Gastroesophageal sphincter (tissue), 3 donors: ENCODE data around the gene MCF2L2.

Experiments used
- POLR2A ChIP-seq, 2 donors: fragments of 450-650 bp; IDR thresholded peaks; one replicate each; pipeline ENCODE4 v1.6.1; 2017; ENCODE audit warnings: antibody characterized with exemption in 2 of 2, mild to moderate bottlenecking in 2 of 2, moderate library complexity in 1 of 2
- TF ChIP-seq, protein P1 (sequence below), 4 experiments: fragments of 200-600 bp in 2 of 4; fragments of 450-650 bp in 2 of 4; sonication (generic) in 1 of 4; IDR thresholded peaks; one replicate each; pipeline ENCODE4 v1.5.1; 2017 to 2019; ENCODE audit warnings: antibody characterized with exemption in 4 of 4, mild to moderate bottlenecking in 2 of 4, moderate library complexity in 2 of 4

DNA sequence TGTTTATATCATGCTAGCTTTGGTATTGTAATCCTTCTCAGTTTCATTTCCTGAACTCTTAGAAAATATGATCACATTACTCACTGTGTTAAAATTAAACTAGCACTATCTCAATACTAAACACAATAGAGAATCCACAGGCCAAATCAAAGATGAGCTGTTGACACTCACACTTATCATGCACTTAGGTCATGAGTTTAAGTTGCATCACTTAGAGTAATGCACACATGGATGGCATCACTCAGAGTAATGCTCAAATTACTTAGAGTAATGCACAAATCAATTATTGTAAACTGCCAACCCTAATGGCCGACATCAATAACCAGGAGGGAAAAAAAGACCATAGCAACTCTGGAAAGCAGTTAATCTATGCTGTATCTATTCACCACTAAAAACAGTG lies 40.0 kb upstream of the MCF2L2 start:
- TF ChIP-seq, protein P1, sequence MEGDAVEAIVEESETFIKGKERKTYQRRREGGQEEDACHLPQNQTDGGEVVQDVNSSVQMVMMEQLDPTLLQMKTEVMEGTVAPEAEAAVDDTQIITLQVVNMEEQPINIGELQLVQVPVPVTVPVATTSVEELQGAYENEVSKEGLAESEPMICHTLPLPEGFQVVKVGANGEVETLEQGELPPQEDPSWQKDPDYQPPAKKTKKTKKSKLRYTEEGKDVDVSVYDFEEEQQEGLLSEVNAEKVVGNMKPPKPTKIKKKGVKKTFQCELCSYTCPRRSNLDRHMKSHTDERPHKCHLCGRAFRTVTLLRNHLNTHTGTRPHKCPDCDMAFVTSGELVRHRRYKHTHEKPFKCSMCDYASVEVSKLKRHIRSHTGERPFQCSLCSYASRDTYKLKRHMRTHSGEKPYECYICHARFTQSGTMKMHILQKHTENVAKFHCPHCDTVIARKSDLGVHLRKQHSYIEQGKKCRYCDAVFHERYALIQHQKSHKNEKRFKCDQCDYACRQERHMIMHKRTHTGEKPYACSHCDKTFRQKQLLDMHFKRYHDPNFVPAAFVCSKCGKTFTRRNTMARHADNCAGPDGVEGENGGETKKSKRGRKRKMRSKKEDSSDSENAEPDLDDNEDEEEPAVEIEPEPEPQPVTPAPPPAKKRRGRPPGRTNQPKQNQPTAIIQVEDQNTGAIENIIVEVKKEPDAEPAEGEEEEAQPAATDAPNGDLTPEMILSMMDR (IDR thresholded peaks at IDR 0.05), result no peak
- TF ChIP-seq POLR2A (IDR thresholded peaks at IDR 0.05), result no peak
